Skeletal muscle tissue (tissue), 4 donors: ENCODE results near the gene SHH. TPM values are rescaled to one million over a fixed set of nuclear protein-coding genes. Genes with fewer than 3 reads are reported as not detected.

ENCODE experiments used
- H3K27ac ChIP-seq: one replicate; pipeline ENCODE4 v1.7.0; 2013; ENCODE audit warnings: mild to moderate bottlenecking, low read depth, low read length, inconsistent platforms
- H3K27me3 ChIP-seq, 3 donors: one replicate each; pipeline ENCODE4 v1.7.0; 2013; ENCODE audit warnings: low read length in 3 of 3; ENCODE audit not compliant: control insufficient read depth in 3 of 3, insufficient read depth in 3 of 3
- H3K36me3 ChIP-seq, 3 donors: one replicate each; pipeline ENCODE4 v1.7.0; 2013; ENCODE audit warnings: low read length in 3 of 3; ENCODE audit not compliant: control insufficient read depth in 3 of 3, insufficient read depth in 3 of 3
- H3K4me1 ChIP-seq, 3 donors: one replicate each; pipeline ENCODE4 v1.7.0; 2013; ENCODE audit warnings: low read length in 3 of 3, mild to moderate bottlenecking in 3 of 3; ENCODE audit not compliant: control insufficient read depth in 3 of 3, insufficient read depth in 3 of 3
- H3K4me3 ChIP-seq, 3 donors: one replicate each; pipeline ENCODE4 v1.7.0; 2013; ENCODE audit warnings: low read length in 3 of 3
- H3K9ac ChIP-seq, 3 donors: one replicate each; pipeline ENCODE4 v1.7.0; 2013; ENCODE audit warnings: low read length in 3 of 3, mild to moderate bottlenecking in 3 of 3, moderate library complexity in 2 of 3, low read depth in 1 of 3
- H3K9me3 ChIP-seq, 3 donors: one replicate each; pipeline ENCODE4 v1.7.0; 2013; ENCODE audit warnings: low read length in 3 of 3; ENCODE audit not compliant: control insufficient read depth in 3 of 3
- total RNA-seq: library from RNA; depleted of rRNA; stranded (reverse); fragments of >200 nt; gene quantifications from one replicate; pipeline ENCODE4 v1.2.3, GENCODE V29; 2014
- donor health status: Osteomylitis.

The SHH gene
- total RNA-seq, 1 donor from 2014 or later: not detected

GRCh38 chr7:155787171-155787851 is 25.0 kb downstream of the SHH start:
- Histone ChIP-seq H3K36me3 (peaks cover 3 to 12% (median 5%) of the 10 kb centered on the region in 3 donors), H3K9me3 (no peaks in the 10 kb centered on the region), H3K9ac (no peak overlapping the region), H3K4me1 (no peaks in the 10 kb centered on the region), H3K4me3 (no peak overlapping the region), H3K27ac (no peak overlapping the region), H3K27me3 (peaks cover 7 to 15% (median 11%) of the 10 kb centered on the region in 3 donors)

- no peaks in the 10 kb centered on the region for H3K4me1 ChIP-seq
- H3K9me3 ChIP-seq: no peaks in the 10 kb centered on the region
- no peak overlapping the region for H3K27ac ChIP-seq
- H3K36me3 ChIP-seq: peaks cover 3 to 15% (median 11%) of the 10 kb centered on the region in 3 donors
- H3K9ac ChIP-seq: no peak overlapping the region
- H3K27me3 ChIP-seq: peaks cover 7 to 15% (median 11%) of the 10 kb centered on the region in 3 donors
- no peak overlapping the region for H3K4me3 ChIP-seq
Measured at GRCh38 chr7:155786491-155786890, 25.8 kb downstream of the SHH start.

GRCh38 chr7:155785536-155785935 is 26.7 kb downstream of the SHH start:
- Histone ChIP-seq H3K27ac (no peak overlapping the region), H3K4me3 (no peak overlapping the region), H3K9ac (no peak overlapping the region), H3K27me3 (peaks cover 7 to 15% (median 11%) of the 10 kb centered on the region in 3 donors), H3K4me1 (no peaks in the 10 kb centered on the region), H3K9me3 (no peaks in the 10 kb centered on the region), H3K36me3 (peaks cover 10 to 21% (median 16%) of the 10 kb centered on the region in 3 donors)

- Histone ChIP-seq H3K4me1 (no peaks in the 10 kb centered on the region), H3K27ac (no peak overlapping the region), H3K36me3 (peaks cover 16 to 37% (median 31%) of the 10 kb centered on the region in 3 donors), H3K9ac (no peak overlapping the region), H3K27me3 (peaks cover 0 to 7% (median 3%) of the 10 kb centered on the region in 3 donors), H3K9me3 (no peaks in the 10 kb centered on the region), H3K4me3 (no peak overlapping the region)
Measured at GRCh38 chr7:155782466-155782865, 29.8 kb downstream of the SHH start.

GRCh38 chr7:155781433-155781832 is 30.8 kb downstream of the SHH start:
- peaks cover 20 to 47% (median 41%) of the 10 kb centered on the region in 3 donors for H3K36me3 ChIP-seq
- H3K4me1 ChIP-seq: no peaks in the 10 kb centered on the region
- no peaks in the 10 kb centered on the region for H3K27me3 ChIP-seq
- H3K9ac ChIP-seq: no peak overlapping the region
- H3K4me3 ChIP-seq: no peak overlapping the region
- no peaks in the 10 kb centered on the region for H3K9me3 ChIP-seq
- H3K27ac ChIP-seq: no peak overlapping the region

- H3K9ac ChIP-seq: no peak overlapping the region
- peaks cover 22 to 52% (median 46%) of the 10 kb centered on the region in 3 donors for H3K36me3 ChIP-seq
- H3K4me3 ChIP-seq: no peak overlapping the region
- H3K4me1 ChIP-seq: no peaks in the 10 kb centered on the region
- H3K27ac ChIP-seq: no peak overlapping the region
- no peaks in the 10 kb centered on the region for H3K27me3 ChIP-seq
- H3K9me3 ChIP-seq: no peaks in the 10 kb centered on the region
Measured at GRCh38 chr7:155780884-155781283, 31.4 kb downstream of the SHH start.

GRCh38 chr7:155778349-155778748 is 33.9 kb downstream of the SHH start:
- H3K4me3 ChIP-seq: no peak overlapping the region
- H3K27me3 ChIP-seq: no peaks in the 10 kb centered on the region
- H3K9me3 ChIP-seq: no peaks in the 10 kb centered on the region
- H3K36me3 ChIP-seq: peaks cover 38 to 66% (median 55%) of the 10 kb centered on the region in 3 donors
- no peak overlapping the region for H3K27ac ChIP-seq
- no peaks in the 10 kb centered on the region for H3K4me1 ChIP-seq
- no peak overlapping the region for H3K9ac ChIP-seq

- no peaks in the 10 kb centered on the region for H3K4me1 ChIP-seq
- H3K9me3 ChIP-seq: no peaks in the 10 kb centered on the region
- no peaks in the 10 kb centered on the region for H3K27me3 ChIP-seq
- no peak overlapping the region for H3K27ac ChIP-seq
- H3K9ac ChIP-seq: no peak overlapping the region
- H3K4me3 ChIP-seq: no peak overlapping the region
- H3K36me3 ChIP-seq: peaks cover 35 to 58% (median 55%) of the 10 kb centered on the region in 3 donors
Measured at GRCh38 chr7:155776606-155777005, 35.7 kb downstream of the SHH start.

- H3K4me3 ChIP-seq: no peak overlapping the region
- no peaks in the 10 kb centered on the region for H3K27me3 ChIP-seq
- H3K9me3 ChIP-seq: no peaks in the 10 kb centered on the region
- H3K9ac ChIP-seq: no peak overlapping the region
- H3K27ac ChIP-seq: no peak overlapping the region
- H3K36me3 ChIP-seq: peaks cover 30 to 56% (median 52%) of the 10 kb centered on the region in 3 donors
- no peaks in the 10 kb centered on the region for H3K4me1 ChIP-seq
Measured at GRCh38 chr7:155775691-155776090, 36.6 kb downstream of the SHH start.

GRCh38 chr7:155774947-155775346 is 37.3 kb downstream of the SHH start:
- Histone ChIP-seq H3K27me3 (no peaks in the 10 kb centered on the region), H3K9ac (no peak overlapping the region), H3K4me3 (no peak overlapping the region), H3K4me1 (no peaks in the 10 kb centered on the region), H3K36me3 (peaks cover 27 to 56% (median 51%) of the 10 kb centered on the region in 3 donors), H3K27ac (no peak overlapping the region), H3K9me3 (no peaks in the 10 kb centered on the region)
